Measurements from ENCODE around the gene PHF2. TPM values are rescaled to one million over a fixed set of nuclear protein-coding genes. Genes with fewer than 3 reads are reported as not detected.

The PHF2 gene
- total and polyA plus RNA-seq, 2 of the 8 experiments (the other 6 are each of a cell fraction or from before 2014, with no cell fraction given): 3.4 to 9.4 TPM

GRCh38 chr9:93668261-93668871 lies 92.0 kb downstream of the PHF2 start (continued):
- TF ChIP-seq KDM1A (IDR thresholded peaks at IDR 0.05; ENCODE audit: borderline replicate concordance, low read length): no peak
- TF ChIP-seq RNF2 (IDR thresholded peaks at IDR 0.05; ENCODE audit: borderline replicate concordance, low read depth, low read length, missing control alignments, poor library complexity, severe bottlenecking): no peak
- no peak for TF ChIP-seq SIX5 (IDR thresholded peaks at IDR 0.05; ENCODE audit: low read depth, low read length)
- no peak for TF ChIP-seq FOSL1 (IDR thresholded peaks at IDR 0.05; ENCODE audit: insufficient read depth, low read depth, low read length)

All from H1 (cell line).